Lower leg skin (tissue), 4 donors: ENCODE results near the gene MNT. TPM values are rescaled to one million over a fixed set of nuclear protein-coding genes. Genes with fewer than 3 reads are reported as not detected.
A peak's percentile ranks its signal among the peaks of the same experiment; 100 is the strongest.

ENCODE experiments used
- DNase-seq, 2 donors: peaks; one replicate each; pipeline ENCODE4 v3.0.0-alpha.2; 2019; ENCODE audit warnings: low spot score in 2 of 2
- H3K4me3 ChIP-seq: fragments of 200-600 bp; sonication (generic); 2 replicates; pipeline ENCODE4 v1.5.1; 2017; ENCODE audit warnings: mild to moderate bottlenecking, low read depth; ENCODE audit not compliant: poor library complexity, severe bottlenecking
- CTCF ChIP-seq, 3 donors: fragments of 450-650 bp; IDR thresholded peaks; one replicate each; pipeline ENCODE4 v1.5.1; 2016; ENCODE audit warnings: antibody characterized with exemption in 3 of 3, mild to moderate bottlenecking in 3 of 3, moderate library complexity in 2 of 3
- POLR2A ChIP-seq, 2 donors: fragments of 450-650 bp; IDR thresholded peaks; one replicate each; pipeline ENCODE4 v1.6.1; 2016 to 2017; ENCODE audit warnings: antibody characterized with exemption in 2 of 2, mild to moderate bottlenecking in 1 of 2, moderate library complexity in 1 of 2
- WGBS, 2 donors: methylation state at CpG; one replicate each; pipeline ENCODE4 v1.1.5; 2018; 5-methylcytosine and 5-hydroxymethylcytosine counted together
- intact Hi-C: fragments of 100-400 bp; cut with DNase I; formaldehyde crosslinking; loops from one replicate; pipeline ENCODE4 v1.15.0; 2023; ENCODE audit warnings: low total_unique reads
- total RNA-seq, 4 donors: library from RNA; depleted of rRNA; stranded (reverse); fragments of >200 nt; gene quantifications; one replicate each; pipeline ENCODE4 v1.1.0, GENCODE V29; 2016

MNT gene
- total RNA-seq, 4 donors from 2014 or later: 10.3 to 28.6 (median 15.4) TPM

DNA sequence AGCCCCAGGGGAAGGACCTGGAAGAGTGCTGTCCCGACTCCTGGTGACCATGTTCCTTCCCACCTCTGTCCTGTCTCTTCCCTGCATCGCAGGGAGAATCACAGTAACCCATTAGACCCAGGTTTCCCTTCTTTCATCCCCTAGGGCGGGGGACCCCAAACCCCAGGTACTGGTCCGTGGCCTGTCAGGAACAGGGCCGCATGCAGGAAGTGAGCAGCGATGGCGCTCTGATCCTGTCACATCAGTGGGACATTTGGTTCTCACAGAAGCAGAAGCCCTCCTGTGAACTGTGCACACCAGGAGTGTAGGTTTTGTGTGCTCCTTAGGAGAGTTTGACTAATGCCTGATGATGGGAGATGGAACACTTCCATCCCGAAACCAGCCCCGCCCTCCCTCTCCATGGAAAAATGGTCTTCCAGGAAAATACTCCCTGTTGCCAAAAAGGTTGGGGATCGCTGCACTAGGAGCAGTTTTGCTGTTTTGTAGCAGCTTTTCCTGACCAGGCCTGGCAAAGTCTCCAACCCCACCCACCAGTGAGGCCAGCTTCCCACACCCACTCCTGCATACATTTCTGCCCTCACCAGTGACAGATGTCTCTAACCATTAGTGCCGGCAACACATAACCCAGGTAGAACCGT, 10.5 kb downstream of the MNT start:
- intact Hi-C loops: no loop called here
- no peak overlapping the region for H3K4me3 ChIP-seq
- peak in 1 of 2 donors; percentile 88 for DNase-seq
- TF ChIP-seq CTCF (IDR thresholded peaks at IDR 0.05) (no peak), POLR2A (IDR thresholded peaks at IDR 0.05) (no peak)
- 55 to 65% methylated on average over 12 of the region's 12 CpGs for WGBS, 2 donors

DNA sequence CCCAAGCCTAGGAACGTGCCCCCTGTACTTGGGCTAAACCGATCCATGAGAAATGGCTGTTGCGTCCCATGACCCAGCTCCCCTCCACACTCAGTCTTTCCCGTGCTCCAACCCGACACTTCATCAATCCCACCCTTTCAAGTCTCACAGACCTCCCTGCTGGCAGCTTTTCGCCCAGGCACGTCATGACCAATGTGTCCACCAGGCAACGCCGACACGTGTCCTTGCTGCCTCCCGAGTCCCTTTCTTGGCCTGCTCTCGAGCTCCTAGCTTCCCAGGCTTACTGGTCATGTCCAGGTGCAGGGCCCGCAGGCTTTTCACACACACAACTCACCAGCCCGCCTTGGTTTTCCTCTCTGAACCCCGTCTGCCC, 12.2 kb downstream of the MNT start:
- no peak for TF ChIP-seq CTCF (IDR thresholded peaks at IDR 0.05)
- TF ChIP-seq POLR2A (IDR thresholded peaks at IDR 0.05): no peak
- WGBS, 2 donors: 92 to 95% methylated on average over 15 of the region's 15 CpGs
- intact Hi-C loops: no loop called here

DNA sequence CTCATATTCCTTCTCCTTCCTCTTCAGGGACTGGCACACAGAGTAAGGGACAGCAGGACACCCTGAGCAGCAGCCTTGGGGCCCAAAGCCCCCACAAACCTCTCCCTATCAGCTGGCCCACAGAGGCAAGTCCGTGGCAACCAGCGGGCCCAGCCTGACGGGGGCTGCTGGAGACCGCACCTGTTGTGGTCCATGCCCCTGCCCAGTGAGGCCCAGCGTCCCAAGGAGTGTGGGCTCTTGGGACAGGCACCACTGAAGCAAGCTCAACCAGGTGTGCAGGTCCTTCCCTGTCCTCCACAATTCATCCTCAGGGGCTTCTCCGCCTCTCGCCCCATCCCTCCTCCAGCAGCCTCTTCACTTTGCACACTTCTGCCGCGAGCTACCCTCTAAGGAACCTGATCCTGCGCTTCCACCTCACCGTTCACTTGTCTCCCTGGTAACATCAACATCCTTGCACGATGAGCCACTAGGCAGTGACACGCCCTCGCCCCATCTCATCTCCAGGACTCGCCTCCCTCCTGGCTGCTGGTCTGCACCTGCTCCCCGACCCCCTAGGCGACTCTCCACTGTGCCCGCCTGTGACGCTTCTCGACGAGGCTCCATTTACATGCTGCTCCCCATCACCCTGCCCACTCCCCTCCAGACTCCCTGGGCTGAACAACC, 12.7 kb downstream of the MNT start:
- intact Hi-C loops: no loop called here
- TF ChIP-seq POLR2A (IDR thresholded peaks at IDR 0.05) (no peak), CTCF (IDR thresholded peaks at IDR 0.05) (no peak)
- no peak for DNase-seq
- H3K4me3 ChIP-seq: no peak overlapping the region
- 85 to 87% methylated on average over 21 of the region's 21 CpGs for WGBS, 2 donors

More for the DNA sequence above, 12.2 kb downstream of the MNT start:
- no peak for DNase-seq
- no peak overlapping the region for H3K4me3 ChIP-seq

GRCh38 chr17:2387086-2388019, 13.5 kb downstream of the MNT start:
- no peak for DNase-seq
- intact Hi-C loops: no loop called here
- H3K4me3 ChIP-seq: no peak overlapping the region
- WGBS, 2 donors: 87 to 93% methylated on average over 40 to 41 of the region's 41 CpGs
- no peak for TF ChIP-seq POLR2A (IDR thresholded peaks at IDR 0.05)
- TF ChIP-seq CTCF (IDR thresholded peaks at IDR 0.05): no peak

DNA sequence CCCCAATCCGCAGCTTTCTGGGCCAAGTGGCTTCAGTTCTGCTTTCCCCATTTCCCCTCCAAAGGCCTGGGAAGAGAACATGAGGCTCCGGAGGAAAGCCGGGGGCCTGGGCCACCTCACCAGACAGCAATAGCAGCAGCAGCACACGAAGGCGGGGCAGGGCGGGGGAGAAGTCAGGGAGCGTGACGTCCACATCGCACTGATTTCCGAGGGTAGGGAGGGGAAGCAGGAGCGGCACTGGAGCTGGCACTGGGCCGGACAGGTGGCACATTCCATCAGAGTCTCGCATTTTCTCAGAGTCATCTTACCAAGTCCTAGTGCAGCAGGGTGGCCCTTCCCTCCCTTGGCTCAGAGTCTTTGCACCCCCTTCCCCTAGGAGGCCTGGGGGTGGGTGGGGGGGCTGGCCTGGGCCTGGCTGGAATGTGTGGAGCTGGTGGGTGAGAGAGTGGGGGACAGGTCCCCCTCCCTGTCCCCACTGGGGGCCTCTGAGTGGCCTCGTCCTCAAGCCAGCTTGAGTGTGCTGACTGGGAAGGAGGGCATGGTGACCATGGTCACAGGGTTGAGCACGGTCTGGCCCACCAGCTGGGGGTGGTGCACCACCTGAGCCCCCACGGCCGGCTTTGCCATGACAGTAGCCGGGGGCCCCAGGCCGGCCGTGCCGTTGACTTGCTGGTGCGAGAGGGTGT, 14.3 kb downstream of the MNT start:
- intact Hi-C loops: no loop called here
- 72 to 80% methylated on average over 18 to 22 of the region's 22 CpGs for WGBS, 2 donors
- no peak overlapping the region for H3K4me3 ChIP-seq
- DNase-seq: no peak
- TF ChIP-seq POLR2A (IDR thresholded peaks at IDR 0.05): no peak
- no peak for TF ChIP-seq CTCF (IDR thresholded peaks at IDR 0.05)
